Right lobe of liver (tissue), 4 donors: ENCODE results near the gene LRRC45.

Experiments
- POLR2A ChIP-seq: fragments of 450-650 bp; IDR thresholded peaks from one replicate; pipeline ENCODE4 v1.6.1; 2017; ENCODE audit warnings: antibody characterized with exemption, mild to moderate bottlenecking
- TF ChIP-seq, protein P1 (sequence below), 4 donors: fragments of 200-600 bp in 3 of 4; fragments of 450-650 bp in 1 of 4; IDR thresholded peaks; one replicate each; pipeline versions ENCODE4 v1.5.1 to v1.8.0; 2016 to 2022; ENCODE audit warnings: antibody characterized with exemption in 4 of 4, mild to moderate bottlenecking in 2 of 4
- donor health status: DM: no; HTN: no; CAD: no.
- donor health status: DM: no; HTN: no; CAD: no.
- donor health status: DM: no; HTN: yes; CAD: no.

DNA sequence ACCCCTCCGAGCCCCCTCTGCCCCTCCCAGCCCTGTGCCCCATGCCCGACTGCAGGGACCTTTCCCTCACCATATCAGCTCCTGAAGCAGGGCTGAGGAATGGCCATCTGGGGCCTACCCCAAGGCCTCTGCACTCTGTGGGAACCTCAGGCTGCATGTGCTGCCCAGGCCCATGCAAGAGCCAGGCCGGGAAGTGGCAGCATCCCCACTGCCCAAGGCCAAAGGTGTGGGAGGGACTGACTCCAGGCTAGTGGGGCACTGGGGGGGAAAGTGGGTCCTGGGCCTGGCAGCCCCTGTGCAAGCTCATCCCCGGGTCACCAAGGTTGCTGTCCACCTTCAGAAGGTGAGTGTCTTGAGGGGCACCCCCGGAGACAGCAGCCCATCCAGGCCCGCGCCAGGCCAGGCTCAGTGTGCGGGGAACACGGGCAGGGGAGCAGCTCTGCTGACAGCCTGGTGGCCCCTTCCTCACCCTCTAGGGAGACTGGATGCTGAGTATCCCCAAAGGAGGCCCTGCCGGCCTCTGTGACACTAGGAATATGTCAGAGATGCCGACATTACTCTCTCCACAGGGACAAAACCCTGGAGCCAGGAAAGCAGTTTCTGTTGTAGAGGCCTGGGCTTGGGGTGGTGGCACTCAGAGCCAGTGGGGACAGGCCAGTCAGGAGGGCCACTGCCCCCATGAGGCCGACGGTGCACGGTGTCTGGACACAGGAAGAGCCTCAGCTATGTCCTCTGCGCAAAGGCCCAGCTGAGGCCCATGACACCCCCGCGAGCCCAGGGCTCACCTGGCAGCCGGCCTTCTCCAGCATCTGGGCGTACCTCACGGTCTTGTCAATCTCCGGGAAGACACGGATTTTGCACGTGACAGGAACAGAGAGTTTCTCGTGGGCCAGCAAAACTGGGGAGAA is 39.2 kb downstream of the LRRC45 start:
- TF ChIP-seq, protein P1, sequence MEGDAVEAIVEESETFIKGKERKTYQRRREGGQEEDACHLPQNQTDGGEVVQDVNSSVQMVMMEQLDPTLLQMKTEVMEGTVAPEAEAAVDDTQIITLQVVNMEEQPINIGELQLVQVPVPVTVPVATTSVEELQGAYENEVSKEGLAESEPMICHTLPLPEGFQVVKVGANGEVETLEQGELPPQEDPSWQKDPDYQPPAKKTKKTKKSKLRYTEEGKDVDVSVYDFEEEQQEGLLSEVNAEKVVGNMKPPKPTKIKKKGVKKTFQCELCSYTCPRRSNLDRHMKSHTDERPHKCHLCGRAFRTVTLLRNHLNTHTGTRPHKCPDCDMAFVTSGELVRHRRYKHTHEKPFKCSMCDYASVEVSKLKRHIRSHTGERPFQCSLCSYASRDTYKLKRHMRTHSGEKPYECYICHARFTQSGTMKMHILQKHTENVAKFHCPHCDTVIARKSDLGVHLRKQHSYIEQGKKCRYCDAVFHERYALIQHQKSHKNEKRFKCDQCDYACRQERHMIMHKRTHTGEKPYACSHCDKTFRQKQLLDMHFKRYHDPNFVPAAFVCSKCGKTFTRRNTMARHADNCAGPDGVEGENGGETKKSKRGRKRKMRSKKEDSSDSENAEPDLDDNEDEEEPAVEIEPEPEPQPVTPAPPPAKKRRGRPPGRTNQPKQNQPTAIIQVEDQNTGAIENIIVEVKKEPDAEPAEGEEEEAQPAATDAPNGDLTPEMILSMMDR (IDR thresholded peaks at IDR 0.05) = peak in 1 of 4 donors; percentile 5
- TF ChIP-seq POLR2A = no peak
